Measurements from ENCODE around the gene SGSH. TPM values are rescaled to one million over a fixed set of nuclear protein-coding genes. Genes with fewer than 3 reads are reported as not detected.

SGSH gene
- total RNA-seq, 1 experiment from 2014 or later = 19.8 TPM

GRCh38 chr17:80183581-80184422 lies 36.3 kb downstream of the SGSH start:
- no peak overlapping the region for H2AK5ac ChIP-seq (ENCODE audit: insufficient read length, low read length)
- peak overlapping the region in 2 of 3 experiments; percentile 45 to 70; a peak in 2 of 7 replicates for H3K27ac Mint-ChIP-seq
- no peaks in the 10 kb centered on the region for H3K9me3 Mint-ChIP-seq
- no peak overlapping the region for H4K8ac ChIP-seq (replicated peaks; ENCODE audit: insufficient read length, low read depth, low read length)
- H3K27me3 ChIP-seq (ENCODE audit: insufficient read depth, low read length) = no peaks in the 10 kb centered on the region
- H4K5ac ChIP-seq (ENCODE audit: insufficient read length, low read depth, low read length) = no peak overlapping the region
- H3K9ac ChIP-seq (ENCODE audit: extremely low read depth, insufficient read length, low read length) = no peak overlapping the region
- no peak overlapping the region for H3K56ac ChIP-seq (ENCODE audit: insufficient read length, low read depth, low read length)
- DNase-seq = no peak
- no peak overlapping the region for H3K23ac ChIP-seq (ENCODE audit: insufficient read length, low read depth, low read length)
- H3K4ac ChIP-seq (ENCODE audit: low read depth, low read length) = no peak overlapping the region
- TF ChIP-seq CTCF (conservative IDR thresholded peaks at IDR 0.05) = no peak
- H3K4me1 Mint-ChIP-seq = peaks cover 2 to 7% of the 10 kb centered on the region in 2 experiments; a peak in 2 of 4 replicates
- no peak overlapping the region for H2BK15ac ChIP-seq (ENCODE audit: low read depth, low read length)
- no peaks in the 10 kb centered on the region for H3K4me1 ChIP-seq (ENCODE audit: insufficient read depth, low read length)
- no peaks in the 10 kb centered on the region for H3K23me2 ChIP-seq (ENCODE audit: insufficient read length, low read depth, low read length, poor library complexity, severe bottlenecking)
- no peaks in the 10 kb centered on the region for H4K20me1 ChIP-seq (ENCODE audit: control insufficient read depth, insufficient read depth, insufficient read length)
- WGBS (ENCODE audit: extremely low coverage, insufficient read length, low lambda C conversion rate) = no CpG with 5 or more reads among the region's 26 CpGs
- no peak overlapping the region for H2AFZ ChIP-seq (ENCODE audit: low read length)
- H3K79me2 ChIP-seq (ENCODE audit: insufficient read depth, low read length) = no peaks in the 10 kb centered on the region
- no peak overlapping the region for H2BK120ac ChIP-seq (ENCODE audit: low read depth, low read length, poor library complexity, severe bottlenecking)
- no peak overlapping the region for H2BK5ac ChIP-seq (ENCODE audit: insufficient read length, low read length)
- no peak overlapping the region for H3K4me2 ChIP-seq (ENCODE audit: insufficient read depth, insufficient read length, low read length)
- H3K4me3 Mint-ChIP-seq = no peak overlapping the region
- no peak overlapping the region for H2BK12ac ChIP-seq (ENCODE audit: insufficient read length, low read depth, low read length)
- H3K36me3 Mint-ChIP-seq (ENCODE audit: insufficient read depth in 1 of 3, low read depth in 3 of 3) = no peaks in the 10 kb centered on the region
- H3K27ac ChIP-seq (ENCODE audit: insufficient read length, low read depth, low read length) = no peak overlapping the region
- no peak overlapping the region for H3K14ac ChIP-seq (ENCODE audit: insufficient read depth, low read length)
- no peak overlapping the region for H3T11ph ChIP-seq (ENCODE audit: low read length)
- no peaks in the 10 kb centered on the region for H3K9me3 ChIP-seq (ENCODE audit: control insufficient read depth, low read depth, low read length)
- H3K27me3 Mint-ChIP-seq (ENCODE audit: low read depth) = peaks cover 2% of the 10 kb centered on the region
- no peak overlapping the region for H4K91ac ChIP-seq (ENCODE audit: insufficient read length, low read depth, low read length)
- H3K18ac ChIP-seq (ENCODE audit: insufficient read length, low read depth, low read length) = no peak overlapping the region
- no peak overlapping the region for H2BK20ac ChIP-seq (ENCODE audit: low read depth, low read length, poor library complexity, severe bottlenecking)
- H3K79me1 ChIP-seq (ENCODE audit: insufficient read depth, low read depth, low read length, poor library complexity, severe bottlenecking) = no peaks in the 10 kb centered on the region
